WI38 (cell line): ENCODE data around the gene ABCD2.
"Not testable (repeated sequence)": the region's sequence is repeated elsewhere in the genome, so short reads cannot be mapped to it uniquely, and the experiment has no call there.

Source experiments
- H3K4me3 ChIP-seq: 2 replicates; pipeline ENCODE4 v1.5.1; 2011; ENCODE audit warnings: low read depth, mild to moderate bottlenecking, control low read depth, low read length
- TF ChIP-seq, protein P1 (sequence below): IDR thresholded peaks from 2 replicates; pipeline ENCODE4 v1.5.1; 2012; ENCODE audit warnings: low read depth, mild to moderate bottlenecking, control low read depth, low read length

Gene ABCD2

DNA sequence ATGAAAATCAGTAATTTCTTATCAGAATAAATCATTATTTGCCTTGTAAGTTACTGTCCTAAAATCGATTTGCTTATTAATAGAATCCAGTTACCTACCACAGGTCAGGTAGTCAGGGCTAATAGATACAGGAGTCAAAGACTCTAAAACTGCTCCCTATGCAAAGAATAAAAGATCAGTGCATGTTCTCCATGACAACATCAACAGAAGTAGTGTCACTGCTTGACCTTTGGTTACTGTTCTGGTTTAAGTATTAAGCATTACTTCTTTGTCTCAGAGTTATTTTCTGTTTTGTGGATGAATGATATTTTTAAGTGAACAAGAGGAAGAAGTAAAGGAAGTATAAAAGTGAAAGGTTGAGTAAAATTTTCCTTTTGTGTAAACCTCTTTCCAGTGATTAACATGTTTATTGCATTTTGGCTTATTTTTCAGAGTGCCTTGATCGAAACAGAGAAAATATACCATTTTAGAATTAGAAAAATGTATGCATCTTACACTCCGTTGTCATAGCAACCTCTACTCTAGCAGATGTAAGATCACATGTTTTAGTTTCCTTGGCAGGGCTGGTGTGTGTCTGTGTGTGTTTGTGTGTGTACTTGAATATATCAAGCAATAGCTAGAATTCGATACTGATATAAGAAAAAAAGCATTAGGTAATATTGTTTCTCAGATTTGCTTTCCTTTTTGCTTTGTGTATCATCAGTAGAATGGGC lies 44.7 kb downstream of the ABCD2 start:
- TF ChIP-seq, protein P1, sequence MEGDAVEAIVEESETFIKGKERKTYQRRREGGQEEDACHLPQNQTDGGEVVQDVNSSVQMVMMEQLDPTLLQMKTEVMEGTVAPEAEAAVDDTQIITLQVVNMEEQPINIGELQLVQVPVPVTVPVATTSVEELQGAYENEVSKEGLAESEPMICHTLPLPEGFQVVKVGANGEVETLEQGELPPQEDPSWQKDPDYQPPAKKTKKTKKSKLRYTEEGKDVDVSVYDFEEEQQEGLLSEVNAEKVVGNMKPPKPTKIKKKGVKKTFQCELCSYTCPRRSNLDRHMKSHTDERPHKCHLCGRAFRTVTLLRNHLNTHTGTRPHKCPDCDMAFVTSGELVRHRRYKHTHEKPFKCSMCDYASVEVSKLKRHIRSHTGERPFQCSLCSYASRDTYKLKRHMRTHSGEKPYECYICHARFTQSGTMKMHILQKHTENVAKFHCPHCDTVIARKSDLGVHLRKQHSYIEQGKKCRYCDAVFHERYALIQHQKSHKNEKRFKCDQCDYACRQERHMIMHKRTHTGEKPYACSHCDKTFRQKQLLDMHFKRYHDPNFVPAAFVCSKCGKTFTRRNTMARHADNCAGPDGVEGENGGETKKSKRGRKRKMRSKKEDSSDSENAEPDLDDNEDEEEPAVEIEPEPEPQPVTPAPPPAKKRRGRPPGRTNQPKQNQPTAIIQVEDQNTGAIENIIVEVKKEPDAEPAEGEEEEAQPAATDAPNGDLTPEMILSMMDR, result no peak

DNA sequence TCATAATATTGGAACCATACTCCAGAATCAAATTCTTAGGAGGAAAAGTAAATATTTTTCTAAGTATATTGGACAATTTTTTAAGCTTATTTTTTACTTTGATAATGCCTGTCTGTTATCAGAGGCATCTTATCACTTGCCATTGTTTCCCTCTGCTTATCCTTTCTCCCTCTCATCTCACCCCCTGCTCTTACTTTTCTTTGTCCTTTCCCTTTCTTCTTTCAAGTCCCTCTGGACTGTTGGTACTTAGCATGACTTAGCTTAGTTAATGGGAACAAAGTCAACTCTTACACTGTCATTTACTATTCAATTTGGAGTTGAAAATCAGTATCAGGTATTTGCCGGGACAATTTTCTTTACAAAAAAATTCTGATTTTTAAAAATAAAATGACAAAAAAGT lies 45.2 kb downstream of the ABCD2 start:
- H3K4me3 ChIP-seq, result no peak overlapping the region
- TF ChIP-seq, protein P1, result no peak

More for the DNA sequence above, 44.7 kb downstream of the ABCD2 start:
- no peak overlapping the region for H3K4me3 ChIP-seq

GRCh38 chr12:39573971-39574370 lies 45.6 kb downstream of the ABCD2 start:
- TF ChIP-seq, protein P1, result no peak
- H3K4me3 ChIP-seq, result no peak overlapping the region

- H3K4me3 ChIP-seq, result no peak overlapping the region
- TF ChIP-seq, protein P1, result no peak
Measured at GRCh38 chr12:39572551-39572950, 47.1 kb downstream of the ABCD2 start.

- no peak overlapping the region for H3K4me3 ChIP-seq
- TF ChIP-seq, protein P1, result no peak
Measured at GRCh38 chr12:39571351-39571750, 48.3 kb downstream of the ABCD2 start.

DNA sequence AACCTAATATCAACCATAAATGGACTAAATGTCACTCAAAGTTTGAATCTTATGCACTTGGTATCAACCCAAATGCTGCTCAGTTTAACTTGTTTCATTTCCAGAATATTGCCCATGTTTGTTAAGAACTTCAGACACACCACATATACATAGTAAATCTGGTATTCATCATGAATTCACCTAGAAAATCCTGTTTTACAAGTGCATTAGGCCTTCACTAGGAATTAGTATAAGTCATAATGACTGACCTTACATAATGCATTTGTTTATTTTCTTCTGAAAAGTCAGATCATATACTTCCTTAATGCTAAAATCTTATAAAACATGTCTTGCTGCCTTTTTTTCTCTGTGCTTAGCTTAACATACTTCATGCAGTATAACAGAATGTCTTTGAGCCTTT lies 66.1 kb downstream of the ABCD2 start:
- no peak overlapping the region for H3K4me3 ChIP-seq
- TF ChIP-seq, protein P1, result no peak

- H3K4me3 ChIP-seq, result not testable (repeated sequence)
Measured at GRCh38 chr12:39544211-39544610, 75.4 kb downstream of the ABCD2 start.

DNA sequence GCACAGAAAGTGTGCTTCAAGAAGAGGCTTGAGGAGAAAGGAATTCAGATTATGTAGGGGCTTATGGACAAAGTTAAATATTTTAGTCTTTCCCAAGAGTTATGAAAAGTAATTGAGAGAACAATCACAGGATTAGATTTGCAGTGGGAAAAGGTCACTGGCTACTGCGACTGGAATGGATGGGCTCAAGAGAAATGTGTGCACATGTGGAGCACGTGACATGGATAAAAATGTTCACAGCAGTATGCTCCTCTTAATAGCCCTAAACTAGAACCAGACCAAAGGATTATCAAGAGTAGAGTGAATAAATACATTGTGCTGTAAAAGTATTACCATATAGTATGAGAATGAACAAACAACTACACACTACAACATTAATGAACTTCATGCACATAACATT lies 78.1 kb downstream of the ABCD2 start:
- TF ChIP-seq, protein P1, result no peak
- no peak overlapping the region for H3K4me3 ChIP-seq
